Epithelial cell of proximal tubule (primary cell): Measurements from ENCODE around the gene SLC5A5. TPM values are rescaled to one million over a fixed set of nuclear protein-coding genes. Genes with fewer than 3 reads are reported as not detected.
A peak's percentile ranks its signal among the peaks of the same experiment; 100 is the strongest.

Source experiments
- DNase-seq: peaks from one replicate; pipeline ENCODE4 v3.0.0-alpha.2; 2011; ENCODE audit warnings: low read depth
- H3K4me3 ChIP-seq: 2 replicates; pipeline ENCODE4 v1.5.1; 2011; ENCODE audit warnings: low read depth, mild to moderate bottlenecking, low read length
- total RNA-seq: library from RNA; depleted of rRNA; stranded (reverse); fragments of >200 nt; gene quantifications from 2 replicates; pipeline ENCODE4 v1.2.3, GENCODE V29; 2015
- TF ChIP-seq, protein P1 (sequence below): conservative IDR thresholded peaks from 2 replicates; pipeline ENCODE4 v1.5.1; 2012; ENCODE audit warnings: low read depth, mild to moderate bottlenecking, low read length

Gene SLC5A5
- total RNA-seq, 1 donor from 2014 or later: not detected

DNA sequence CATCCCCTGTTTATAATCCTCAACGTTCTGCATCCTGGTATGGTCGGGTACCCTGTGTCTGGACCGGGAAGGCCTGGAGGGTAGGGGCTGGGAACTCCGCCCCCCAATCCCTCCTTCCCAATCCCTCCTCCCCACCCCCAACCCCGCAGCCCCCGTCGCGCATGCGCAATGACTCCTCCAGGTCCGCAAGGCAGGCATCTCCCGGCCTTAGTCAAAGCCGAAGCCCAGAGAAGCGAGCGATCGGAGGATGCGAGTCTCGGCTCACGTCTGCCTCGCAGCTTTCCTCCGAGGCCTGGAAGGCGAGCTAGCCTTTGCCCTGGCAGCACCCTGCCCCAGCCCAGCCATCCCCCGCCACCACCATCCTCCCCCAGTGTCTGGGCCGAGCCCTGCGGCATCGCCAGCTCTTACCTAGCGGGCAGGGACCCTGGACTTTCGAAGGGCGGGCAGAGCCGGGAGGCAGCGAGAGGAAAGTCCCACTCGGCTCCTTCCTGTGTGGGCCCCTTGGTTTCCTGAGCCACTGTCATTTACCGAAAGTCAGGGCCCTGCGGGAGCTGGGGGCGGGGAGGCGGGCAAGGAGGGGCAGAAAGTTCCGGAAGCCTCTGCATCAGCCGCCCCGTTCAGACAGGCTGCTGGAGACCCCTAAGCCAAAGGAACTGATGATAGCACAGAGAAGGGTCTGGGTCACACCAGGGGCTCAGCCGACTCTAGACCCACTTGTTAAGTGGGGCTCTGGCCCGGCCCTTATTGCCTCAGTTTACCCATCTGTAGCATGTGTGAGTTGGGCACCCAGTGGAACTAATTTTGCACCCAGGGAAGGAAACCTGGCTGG is 24.0 kb upstream of the SLC5A5 start, which contains the start of gene JAK3:
Gene JAK3 (minus strand): TSS at position 445 of the 829 bp plus-strand sequence. CDS start 3,565 bp downstream, outside the sequence.
- no peak for DNase-seq
- peak within 1 kb of the TSS; percentile 39 for H3K4me3 ChIP-seq

DNA sequence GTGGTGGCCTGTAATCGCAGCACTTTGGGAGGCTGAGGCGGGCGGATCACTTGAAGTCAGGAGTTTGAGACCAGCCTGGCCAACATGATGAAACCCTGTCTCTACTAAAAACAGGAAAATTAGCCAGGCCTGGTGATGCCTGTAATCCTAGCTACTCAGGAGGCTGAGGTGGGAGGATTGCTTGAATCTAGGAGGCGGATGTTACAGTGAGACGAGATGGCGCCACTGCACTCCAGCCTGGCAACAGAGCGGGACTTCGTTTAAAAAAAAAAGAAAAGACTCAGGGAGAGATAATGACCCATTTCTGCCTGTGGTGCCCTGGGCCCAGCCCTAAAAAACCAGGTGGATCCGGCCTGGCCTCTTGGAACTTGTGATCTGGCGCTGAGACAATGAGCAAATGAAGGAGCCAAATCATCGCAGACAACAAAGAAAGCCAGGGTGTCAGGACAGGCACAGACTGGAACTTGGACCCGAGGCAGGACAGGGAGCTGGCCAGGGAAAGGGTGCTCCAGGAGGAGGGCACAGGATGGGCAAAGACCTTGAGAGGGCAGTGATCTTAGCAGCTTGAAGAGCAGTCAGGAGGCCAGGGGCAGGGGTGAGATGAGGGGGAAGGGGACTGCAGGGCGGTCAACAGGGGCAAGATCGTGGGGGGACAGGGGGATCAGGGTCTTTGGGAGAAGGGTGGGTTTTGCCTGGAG is 23.0 kb upstream of the SLC5A5 start:
- TF ChIP-seq, protein P1, sequence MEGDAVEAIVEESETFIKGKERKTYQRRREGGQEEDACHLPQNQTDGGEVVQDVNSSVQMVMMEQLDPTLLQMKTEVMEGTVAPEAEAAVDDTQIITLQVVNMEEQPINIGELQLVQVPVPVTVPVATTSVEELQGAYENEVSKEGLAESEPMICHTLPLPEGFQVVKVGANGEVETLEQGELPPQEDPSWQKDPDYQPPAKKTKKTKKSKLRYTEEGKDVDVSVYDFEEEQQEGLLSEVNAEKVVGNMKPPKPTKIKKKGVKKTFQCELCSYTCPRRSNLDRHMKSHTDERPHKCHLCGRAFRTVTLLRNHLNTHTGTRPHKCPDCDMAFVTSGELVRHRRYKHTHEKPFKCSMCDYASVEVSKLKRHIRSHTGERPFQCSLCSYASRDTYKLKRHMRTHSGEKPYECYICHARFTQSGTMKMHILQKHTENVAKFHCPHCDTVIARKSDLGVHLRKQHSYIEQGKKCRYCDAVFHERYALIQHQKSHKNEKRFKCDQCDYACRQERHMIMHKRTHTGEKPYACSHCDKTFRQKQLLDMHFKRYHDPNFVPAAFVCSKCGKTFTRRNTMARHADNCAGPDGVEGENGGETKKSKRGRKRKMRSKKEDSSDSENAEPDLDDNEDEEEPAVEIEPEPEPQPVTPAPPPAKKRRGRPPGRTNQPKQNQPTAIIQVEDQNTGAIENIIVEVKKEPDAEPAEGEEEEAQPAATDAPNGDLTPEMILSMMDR: no peak
- DNase-seq: no peak
- no peak overlapping the region for H3K4me3 ChIP-seq

More for the DNA sequence above, 24.0 kb upstream of the SLC5A5 start, which contains the start of gene JAK3:
- TF ChIP-seq, protein P1: no peak

DNA sequence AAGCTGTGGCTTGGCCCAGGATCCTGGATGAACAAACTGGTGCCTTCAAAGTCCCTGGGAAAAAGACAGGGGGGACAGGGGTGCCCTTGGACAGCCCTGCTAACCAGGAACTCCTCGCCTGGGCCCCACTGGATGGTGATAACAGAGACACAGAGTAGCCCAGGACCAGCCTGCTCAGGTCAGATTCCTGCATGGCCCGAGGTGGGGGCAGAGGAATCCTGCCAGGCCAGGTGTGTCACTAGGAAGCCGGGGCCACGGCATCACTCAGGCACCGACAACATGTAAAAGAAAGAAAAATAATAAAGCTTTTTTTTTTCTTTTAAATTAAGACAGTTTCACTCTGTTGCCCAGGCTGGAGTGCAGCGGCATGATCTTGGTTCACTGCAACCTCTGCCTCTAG is 17.7 kb upstream of the SLC5A5 start:
- H3K4me3 ChIP-seq: no peak overlapping the region
- no peak for DNase-seq
- TF ChIP-seq, protein P1: no peak

DNA sequence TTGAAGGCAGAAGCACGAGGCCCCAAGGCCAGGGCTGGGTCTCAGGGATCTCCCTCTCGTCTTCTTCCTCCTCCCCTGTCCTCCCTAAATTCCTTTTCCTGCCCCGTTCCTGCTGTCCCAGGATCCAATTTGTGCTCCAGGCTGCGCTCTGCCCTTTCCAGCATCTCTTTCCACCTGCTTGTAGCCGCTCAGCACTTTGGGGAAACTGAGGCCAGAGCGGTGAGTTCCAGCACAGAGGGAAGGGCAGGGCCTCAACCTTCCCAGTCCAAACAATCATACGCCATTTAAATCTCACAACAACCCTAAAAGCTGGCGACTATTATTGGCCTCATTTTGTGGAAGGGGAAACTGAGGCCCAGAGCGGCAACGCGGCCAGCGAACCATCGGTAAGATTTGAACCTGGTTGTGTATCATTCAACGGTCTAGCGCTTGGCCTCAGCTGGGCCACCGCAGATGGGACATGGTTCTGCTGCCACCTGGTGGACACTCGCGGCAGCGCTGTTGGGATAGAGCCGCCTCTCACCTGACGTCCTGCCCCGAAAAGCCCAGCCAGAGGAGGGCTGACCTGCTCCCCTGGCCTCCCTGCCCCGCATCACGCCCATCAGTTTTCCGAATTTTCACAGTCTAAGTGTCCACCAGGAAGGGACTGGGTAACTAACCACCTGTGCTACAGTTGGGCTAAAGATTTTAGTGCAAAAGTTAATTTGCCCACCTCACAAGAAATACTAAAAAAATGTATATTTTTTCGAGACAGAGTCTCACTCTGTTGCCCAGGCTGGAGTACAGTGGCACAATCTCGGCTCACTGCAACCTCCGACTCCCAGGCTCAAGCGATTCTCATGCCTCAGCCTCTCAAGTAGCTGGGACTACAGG is 16.2 kb upstream of the SLC5A5 start:
- DNase-seq: no peak
- TF ChIP-seq, protein P1: peak; percentile 94
- no peak overlapping the region for H3K4me3 ChIP-seq

DNA sequence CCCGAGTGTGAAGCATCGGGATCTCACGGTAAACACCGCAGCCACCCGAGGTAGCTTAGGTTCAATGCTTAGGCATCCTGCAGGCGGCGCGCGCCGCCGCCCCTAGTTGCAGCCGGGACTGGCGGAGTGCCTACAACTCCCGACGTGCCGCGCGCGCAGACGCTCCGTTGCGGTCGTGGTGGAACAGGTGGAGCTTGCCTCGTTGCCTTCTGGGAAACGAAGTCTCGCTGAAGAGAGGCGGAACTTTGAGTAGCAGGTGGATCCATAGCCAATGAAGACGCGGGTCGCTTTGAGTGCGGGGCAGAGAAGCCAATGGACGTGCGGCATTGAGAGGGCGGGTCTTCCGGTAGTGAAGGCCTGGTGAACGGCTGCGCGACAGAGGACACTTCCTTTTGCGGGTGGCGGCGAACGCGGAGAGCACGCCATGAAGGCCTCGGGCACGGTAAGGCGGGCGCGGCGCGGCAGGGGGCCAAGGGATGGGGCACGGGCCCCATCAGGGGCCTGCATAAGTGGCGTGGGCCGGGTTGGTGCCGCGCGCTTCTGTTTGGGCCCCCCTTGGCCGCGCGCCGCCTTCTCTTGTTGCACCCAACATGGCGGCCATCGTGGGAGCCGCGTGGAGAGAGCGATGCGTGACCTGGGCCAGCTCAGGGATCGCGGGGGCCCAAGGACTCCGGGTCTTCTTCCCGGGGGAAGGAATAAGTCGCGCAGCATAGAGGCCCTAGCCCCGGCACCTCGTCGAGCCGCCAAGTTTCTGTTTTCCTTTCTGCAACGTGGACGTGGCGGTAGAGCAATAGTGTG is 12.0 kb upstream of the SLC5A5 start, which contains the start of gene RPL18A:
Gene RPL18A (plus strand): TSS at position 378 of the 798 bp plus-strand sequence. CDS start 47 bp downstream, at position 425.
- H3K4me3 ChIP-seq: peak within 1 kb of the TSS; percentile 93
- DNase-seq: peak; percentile 96
- TF ChIP-seq, protein P1: peak; percentile 80
